K562 (cell line): ENCODE measurements around the gene AASDH.

ENCODE experiments used
- FOXJ3 ChIP-seq: sonication (generic); formaldehyde crosslinking; IDR thresholded peaks from 2 replicates; pipeline ENCODE4 v1.4.0; 2020; ENCODE audit warnings: mild to moderate bottlenecking, missing genetic modification reagents
- ZNF23 ChIP-seq: fragments of 250-450 bp; sonication (Bioruptor Pico); IDR thresholded peaks from 2 replicates; pipeline ENCODE4 v1.4.0; 2020; ENCODE audit warnings: mild to moderate bottlenecking

GRCh38 chr4:56434599-56435139 is 47.4 kb upstream of the AASDH start:
- TF ChIP-seq ZNF23 (CRISPR knock-in tag) (no peak), FOXJ3 (CRISPR knock-in tag) (no peak)
